ENCODE data around the gene MAEL. TPM values are rescaled to one million over a fixed set of nuclear protein-coding genes. Genes with fewer than 3 reads are reported as not detected.

MAEL gene
- total and polyA plus RNA-seq, 2 of the 8 experiments (the other 6 are each of a cell fraction or from before 2014, with no cell fraction given), result 0.03 TPM; not detected in 1

- TF ChIP-seq TCF12 (IDR thresholded peaks at IDR 0.05; ENCODE audit: low read depth, low read length) (no peak), JUND (IDR thresholded peaks at IDR 0.05; ENCODE audit: low read length) (no peak), KDM1A (IDR thresholded peaks at IDR 0.05; ENCODE audit: borderline replicate concordance, low read length) (no peak), CTBP2 (IDR thresholded peaks at IDR 0.05; ENCODE audit: borderline replicate concordance, insufficient read depth, insufficient read length, low read length) (no peak), GTF2F1 (IDR thresholded peaks at IDR 0.05; ENCODE audit: borderline replicate concordance, low read depth, low read length) (no peak), POLR2A (IDR thresholded peaks at IDR 0.05; ENCODE audit: control extremely low read depth in 1 of 2, low read depth in 2 of 2, low read length in 2 of 2) (no peak), RNF2 (IDR thresholded peaks at IDR 0.05; ENCODE audit: borderline replicate concordance, low read depth, low read length, missing control alignments, poor library complexity, severe bottlenecking) (no peak)
Observed at GRCh38 chr1:167033646-167034045, 44.6 kb downstream of the MAEL start (continued).

Data from H1 (cell line).